NCI-H2107 treated with DMSO at 0.1 percent for 48 hours (cell line): ENCODE results near the gene SPC24.
"Not testable (repeated sequence)": the region's sequence is repeated elsewhere in the genome, so short reads cannot be mapped to it uniquely, and the experiment has no call there.

Experiments
- DNase-seq: peaks from one replicate; lab custom pipeline; 2025; ENCODE audit not compliant: unreplicated experiment; lab: John Stamatoyannopoulos, UW

SPC24 gene

DNA sequence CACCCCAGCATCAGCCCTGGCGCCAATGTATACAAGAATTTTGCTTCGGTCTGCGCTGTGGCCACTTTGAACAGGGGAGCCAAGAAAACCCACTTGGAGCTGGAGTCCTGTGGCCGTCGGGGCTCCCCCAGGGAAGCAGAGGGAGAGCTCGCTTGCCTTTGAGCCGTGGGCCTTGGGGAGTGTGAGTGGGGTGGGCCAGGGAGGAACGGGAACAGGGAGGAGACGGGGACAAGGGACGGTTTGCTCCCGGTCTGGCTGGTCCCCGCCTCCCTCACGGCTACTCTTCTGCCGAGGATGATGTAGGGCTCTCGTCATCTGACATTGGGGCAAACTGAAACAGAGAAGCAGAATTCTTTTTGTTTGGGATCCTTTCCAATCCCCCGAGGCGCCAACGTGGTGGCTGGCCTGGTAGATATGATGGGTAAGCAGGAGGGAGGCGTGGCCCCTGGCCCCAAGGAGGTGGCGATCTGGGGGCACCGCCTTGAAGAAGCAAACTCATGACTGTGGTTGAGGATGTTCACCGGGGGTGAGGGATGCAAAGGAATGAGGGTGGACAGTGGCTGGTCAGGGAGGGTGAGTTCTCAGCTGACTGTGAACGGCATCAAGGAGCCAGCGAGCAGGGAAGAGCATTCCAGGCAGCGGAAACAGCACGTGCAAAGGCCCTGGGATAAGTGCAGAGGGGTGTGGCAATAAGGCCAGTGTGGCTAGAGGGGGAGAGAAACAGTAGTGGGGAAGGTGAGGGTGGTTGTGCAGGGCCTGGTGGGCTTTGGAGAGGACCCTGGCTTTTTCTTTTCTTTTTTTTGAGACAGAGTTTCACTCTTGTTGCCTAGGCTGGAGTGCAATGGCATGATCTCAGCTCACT, 10.9 kb upstream of the SPC24 start:
- DNase-seq: no peak

DNA sequence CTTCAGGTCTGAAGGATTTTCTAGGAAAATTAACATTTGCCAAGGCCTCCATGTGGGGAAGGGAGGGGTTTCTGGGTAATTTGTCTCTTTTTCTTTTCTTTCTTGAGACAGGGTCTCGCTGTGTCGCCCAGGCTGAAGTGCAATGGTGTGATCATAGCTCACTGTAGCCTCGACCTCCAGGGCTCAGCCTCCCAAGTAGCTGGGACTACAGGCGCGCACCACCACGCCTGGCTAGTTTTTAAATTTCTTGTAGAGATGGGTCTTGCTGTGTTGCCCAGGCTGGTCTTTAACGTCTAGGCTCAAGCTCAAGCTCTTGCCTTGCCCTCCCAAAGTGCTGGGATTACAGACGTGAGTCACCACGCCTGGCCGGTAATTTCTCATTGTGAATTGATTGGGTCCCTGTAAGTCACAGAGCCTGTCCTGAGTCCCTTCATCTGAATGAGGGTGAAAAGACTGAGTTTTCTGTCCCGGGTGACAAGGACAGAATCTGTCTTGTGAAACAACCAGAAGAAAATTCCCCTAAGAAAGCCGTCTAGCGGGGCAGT, 10.0 kb upstream of the SPC24 start:
- no peak for DNase-seq

DNA sequence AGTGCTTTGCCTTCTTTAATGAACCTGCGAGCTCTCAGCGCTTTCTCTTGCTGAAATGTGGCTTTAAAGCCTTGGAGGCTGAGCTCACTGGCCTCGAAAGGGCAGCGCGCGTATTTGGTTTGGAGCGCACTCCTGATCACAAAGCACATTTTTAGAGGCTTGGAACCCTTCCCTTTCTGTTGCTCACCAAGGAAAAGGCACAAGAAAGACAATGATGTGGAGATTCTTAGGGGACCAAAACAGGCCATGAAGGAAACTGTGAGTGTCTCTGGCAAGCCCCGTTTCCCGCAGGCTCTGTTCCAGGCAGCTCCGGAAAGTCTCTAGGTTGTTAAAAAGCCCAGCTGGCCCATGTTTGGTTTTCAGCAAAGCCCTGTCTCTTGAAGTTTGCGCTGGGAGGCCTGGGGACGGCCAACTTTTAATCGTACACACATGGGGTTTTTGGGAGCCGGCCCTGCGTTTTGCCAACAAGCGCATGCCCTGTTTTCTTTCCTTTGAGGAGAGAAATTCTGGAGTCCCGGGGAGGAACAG, 9.4 kb upstream of the SPC24 start:
- DNase-seq: no peak

DNA sequence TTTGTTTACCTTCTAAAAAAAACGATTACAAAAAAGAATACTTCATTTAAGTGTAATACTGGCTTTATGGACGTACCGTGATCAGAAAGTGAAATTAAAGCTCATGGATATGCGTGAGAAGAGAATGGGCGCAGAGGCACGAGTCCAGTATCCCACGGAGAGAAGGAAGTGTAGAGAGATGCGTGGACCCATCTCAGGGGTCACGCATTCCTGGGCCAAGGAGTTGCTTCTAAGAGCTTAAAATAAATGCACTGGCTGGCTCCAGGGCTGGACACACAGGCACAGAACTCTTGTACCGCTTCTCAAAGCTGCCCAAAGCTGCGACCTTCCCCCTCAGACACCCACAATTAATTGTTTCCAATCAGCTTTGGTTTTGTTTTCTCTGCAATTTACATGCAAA, 8.7 kb upstream of the SPC24 start:
- DNase-seq: no peak

DNA sequence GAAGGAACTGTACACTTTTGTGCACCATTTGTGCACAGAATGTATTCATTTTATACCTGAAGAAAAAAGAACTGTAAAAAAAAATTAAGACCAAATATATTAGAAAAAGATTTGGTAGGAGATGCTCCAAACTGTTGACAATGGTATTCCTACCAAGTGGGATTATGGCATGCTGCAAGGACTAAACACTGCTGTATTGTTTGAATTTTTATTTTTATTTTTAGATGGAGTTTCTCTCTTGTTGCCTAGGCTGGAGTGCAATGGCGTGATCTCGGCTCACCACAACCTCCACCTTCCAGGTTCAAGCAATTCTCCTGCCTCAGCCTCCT, 4.8 kb upstream of the SPC24 start:
- not testable (repeated sequence) for DNase-seq

DNA sequence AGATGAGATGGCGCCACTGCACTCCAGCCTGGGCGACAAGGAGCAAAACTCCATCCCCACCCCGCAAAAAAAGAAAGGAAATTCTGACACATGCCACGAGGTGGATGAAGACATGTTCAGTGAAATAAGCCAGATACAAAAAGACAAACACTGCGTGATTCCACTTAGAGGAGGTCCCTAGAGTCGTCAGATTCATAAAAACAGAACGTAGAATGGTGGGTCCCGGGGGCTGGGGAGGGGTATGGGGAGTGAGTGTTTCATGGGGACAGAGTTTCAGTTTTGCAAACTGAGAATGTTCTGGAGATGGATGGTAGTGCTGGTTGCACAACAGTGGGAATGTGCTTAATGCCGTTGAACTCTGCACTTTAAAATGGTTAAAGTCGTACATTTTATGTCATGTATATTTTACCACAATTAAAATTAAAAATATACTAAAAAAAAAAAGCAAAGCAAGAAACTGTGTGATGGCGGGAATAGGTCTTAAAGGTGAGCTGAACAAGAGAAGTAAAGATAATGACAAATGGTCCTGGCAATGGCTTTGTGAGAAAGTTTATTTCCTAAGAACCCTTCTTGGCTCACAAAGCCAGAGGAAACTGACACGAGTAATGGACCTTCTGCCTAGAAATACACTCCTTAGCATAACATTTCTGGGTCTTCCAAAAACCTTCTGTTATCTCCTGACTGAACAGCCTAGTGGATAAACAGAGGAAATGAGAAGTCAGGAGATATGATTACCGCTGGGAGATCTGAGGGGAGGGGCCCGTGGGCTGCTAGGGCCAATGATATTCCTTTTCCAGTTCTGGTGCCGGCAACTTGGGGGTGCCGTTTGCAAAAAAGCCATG, 4.2 kb upstream of the SPC24 start:
- no peak for DNase-seq

DNA sequence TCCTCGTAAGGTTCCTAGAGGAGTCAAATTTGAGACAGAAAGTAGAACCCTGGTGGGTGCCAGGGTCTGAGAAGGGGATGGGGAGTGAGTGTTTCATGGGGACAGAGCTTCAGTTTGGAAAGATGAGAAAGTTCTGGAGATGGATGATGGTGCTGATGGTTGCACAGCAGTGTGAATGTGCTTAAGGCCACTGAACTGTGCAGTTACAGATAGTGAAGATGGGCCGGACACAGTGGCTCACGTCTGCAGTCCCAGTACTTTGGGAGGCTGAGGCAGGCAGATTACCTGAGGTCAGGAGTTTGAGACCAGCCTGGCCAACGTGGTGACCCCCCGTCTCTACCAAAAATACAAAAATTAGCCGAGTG, 917 bp downstream of the SPC24 start:
- no peak for DNase-seq

DNA sequence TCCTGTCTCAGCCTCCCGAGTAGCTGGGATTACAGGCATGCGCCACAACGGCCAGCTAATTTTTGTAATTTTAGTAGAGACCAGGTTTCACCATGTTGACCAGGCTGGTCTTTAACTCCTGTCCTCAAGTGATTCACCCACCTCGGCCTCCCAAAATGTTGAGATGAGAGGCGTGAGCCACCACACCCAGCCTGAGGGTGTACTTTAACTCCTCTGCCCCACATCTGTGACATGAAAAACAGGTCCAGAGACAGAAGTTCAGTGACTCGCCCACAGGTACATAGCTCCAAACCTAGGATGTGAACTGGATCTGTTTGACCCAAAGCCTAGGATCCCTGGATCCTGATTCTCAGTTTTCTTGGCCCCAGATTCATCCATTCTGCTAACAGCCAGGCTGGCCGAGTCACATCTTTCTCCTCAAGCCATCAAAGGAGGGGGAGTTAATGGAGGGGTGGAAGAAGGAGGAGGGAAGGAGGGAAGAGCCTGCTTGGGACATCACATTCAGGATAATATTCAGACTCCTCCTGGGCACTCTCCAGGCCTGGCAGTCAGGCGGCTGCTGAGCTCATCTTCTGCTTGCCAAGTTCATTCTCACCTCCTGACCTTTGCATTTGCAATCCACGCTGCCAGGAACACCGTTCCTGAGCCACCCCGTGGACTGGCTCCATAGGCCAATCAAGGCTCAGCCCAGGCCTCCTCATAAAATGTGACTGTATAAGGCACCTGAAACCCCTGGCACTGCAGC, 3.1 kb downstream of the SPC24 start:
- DNase-seq: no peak

DNA sequence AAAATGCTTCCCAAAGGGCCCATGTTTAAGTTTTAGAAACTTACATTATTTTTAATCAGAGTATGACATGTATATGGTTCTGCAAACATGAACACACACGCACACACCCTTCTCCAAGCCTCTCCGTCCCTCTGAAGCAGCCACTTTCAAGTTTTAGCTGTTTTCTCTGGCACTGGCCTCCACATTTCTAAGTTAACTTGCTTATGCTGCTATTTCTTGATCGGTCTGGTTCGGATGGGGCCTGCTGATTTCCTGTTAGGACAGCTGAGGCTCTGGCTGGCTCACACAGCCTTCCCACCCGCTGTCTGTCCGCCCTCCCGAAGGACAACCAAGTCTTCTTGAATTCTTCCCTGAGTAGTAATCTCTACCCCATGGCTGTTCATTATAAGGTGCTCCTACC, 4.4 kb downstream of the SPC24 start:
- DNase-seq: no peak

DNA sequence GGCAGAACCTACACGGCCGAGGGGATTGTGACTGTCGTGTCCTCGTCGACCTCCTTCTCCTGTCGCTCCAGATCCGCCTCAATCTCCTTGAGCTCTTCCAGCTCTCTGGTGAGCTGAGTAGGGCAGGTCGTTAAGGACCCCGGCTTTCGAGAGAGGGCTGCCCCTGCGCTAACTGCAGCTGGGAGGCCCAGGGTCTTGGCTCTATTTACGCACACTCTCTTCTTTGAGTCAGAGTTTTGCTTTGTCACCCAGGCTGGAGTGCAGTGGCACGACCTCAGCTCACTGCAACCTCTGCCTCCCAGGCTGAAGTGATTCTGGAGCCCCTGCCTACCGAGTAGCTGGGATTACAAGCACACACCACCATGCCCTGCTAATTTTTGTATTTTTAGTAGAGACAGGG, 7.6 kb downstream of the SPC24 start:
- no peak for DNase-seq

DNA sequence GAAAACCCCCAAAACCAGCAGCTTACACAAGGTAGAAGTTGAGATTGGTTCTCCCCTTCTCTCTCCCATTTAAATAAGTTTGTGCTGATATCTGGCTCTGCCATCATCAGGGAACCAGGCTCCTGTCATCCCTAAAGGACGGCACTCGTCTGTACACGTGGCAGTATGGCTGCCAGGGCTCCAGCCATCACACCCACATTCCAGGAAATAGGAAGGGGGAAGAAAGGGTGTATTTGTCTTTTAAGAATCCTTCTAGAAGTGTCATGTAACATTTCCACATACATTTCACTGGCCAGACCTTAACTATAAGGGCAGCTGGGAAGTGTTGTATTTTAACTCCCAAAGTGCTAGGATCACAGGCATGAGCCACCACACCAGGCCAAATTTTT, 10.1 kb downstream of the SPC24 start:
- DNase-seq: no peak

DNA sequence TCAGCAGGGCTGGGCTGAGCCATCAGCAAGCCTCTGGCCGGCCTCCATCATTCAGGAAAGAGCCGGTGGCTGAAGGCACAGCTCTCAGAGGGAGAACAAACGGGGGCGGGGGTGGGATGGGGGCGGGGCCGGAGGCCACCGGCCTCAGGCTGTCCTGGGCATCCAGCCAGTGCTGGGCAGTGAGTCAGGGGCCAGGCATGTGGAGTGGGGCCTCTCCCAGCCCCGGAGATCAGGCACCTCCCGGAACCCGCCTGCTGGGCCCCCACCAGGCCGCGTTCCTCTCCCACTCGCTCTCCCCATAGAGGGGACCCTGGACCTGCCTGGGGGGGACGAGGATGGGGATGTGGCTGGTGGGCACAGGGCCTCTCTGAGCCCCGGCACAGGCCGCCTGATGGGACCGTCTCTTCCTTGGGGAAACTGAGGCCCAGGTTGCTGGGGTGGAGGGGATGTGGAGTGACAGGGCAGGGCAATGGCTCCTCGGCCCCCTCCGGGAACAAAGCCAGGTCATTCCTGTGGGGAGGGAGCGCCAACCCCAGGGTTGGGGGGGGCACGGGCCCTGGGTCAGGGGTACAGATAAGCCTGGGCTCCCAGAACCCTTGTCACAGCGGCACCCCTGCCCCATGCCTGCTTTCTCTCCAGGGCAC, 12.9 kb downstream of the SPC24 start:
- no peak for DNase-seq

DNA sequence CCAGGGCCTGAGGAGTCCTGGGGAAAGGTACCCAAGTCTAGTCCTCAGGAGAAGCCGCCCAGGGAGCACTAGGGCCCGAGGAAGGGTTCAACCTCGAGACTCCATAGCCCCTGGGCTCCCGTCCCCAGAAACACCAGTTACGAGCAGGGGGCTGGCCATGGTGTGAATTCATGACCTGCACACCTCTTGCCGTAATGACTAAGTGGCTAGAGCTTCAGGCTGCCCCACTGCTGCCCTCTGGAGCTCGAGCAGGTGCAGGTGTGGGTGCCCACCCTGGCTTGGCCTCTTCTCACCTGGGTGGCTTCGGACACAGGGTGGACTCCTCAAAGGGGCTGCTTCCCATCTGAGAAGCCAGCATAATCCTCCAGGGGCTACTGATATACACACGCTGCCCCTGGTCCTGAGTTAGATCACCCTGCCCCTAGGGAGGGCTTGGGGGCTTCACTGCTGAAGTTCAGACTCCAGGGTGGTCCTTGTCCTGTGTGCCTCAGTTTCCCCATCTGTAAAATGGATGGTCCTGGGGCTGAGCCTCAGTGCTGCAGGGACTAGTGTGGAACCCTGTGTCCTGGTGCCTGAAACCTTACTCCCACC, 13.6 kb downstream of the SPC24 start:
- DNase-seq: no peak

DNA sequence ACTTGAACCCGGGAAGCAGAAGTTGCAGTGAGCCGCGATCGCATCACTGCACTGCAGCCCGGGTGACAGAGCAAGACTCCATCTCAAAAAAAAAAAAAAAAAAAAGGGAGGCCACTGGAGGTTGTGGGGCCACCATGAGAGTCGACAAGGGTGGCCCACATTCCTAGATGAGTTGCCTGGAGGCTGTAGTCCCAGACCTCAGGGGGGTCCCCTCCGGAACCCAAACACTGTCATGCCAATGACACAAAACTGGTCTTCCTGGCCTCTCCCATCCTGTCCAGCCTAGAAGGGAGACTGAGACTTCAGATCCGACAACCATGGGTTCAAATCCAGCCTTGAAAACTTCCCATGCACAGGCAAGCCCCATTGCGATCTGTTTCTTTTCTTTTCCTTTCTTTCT, 14.7 kb downstream of the SPC24 start:
- no peak for DNase-seq

DNA sequence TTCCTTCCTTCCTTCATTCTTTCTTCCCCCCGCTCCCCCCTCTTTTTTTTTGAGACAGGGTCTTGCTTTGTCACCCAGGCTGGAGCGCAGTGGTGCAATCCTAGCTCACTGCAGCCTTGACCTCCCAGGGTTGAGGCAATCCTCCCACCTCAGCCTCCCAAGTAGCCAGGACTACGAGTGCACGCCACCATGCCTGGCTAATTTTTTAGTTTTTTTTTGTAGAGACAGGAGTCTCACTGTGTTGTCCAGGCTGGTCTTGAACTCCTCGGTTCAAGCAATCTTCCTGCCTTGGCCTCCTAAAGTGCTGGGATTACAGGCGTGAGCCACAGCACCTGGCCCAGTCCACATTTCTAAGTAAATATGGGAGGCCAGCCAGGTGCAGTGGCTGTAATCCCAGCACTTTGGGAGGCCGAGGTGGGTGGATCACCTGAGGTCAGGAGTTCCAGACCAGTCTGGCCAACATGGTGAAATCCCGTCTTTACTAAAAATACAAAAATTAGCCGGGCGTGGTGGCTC, 15.5 kb downstream of the SPC24 start:
- DNase-seq: not testable (repeated sequence)

DNA sequence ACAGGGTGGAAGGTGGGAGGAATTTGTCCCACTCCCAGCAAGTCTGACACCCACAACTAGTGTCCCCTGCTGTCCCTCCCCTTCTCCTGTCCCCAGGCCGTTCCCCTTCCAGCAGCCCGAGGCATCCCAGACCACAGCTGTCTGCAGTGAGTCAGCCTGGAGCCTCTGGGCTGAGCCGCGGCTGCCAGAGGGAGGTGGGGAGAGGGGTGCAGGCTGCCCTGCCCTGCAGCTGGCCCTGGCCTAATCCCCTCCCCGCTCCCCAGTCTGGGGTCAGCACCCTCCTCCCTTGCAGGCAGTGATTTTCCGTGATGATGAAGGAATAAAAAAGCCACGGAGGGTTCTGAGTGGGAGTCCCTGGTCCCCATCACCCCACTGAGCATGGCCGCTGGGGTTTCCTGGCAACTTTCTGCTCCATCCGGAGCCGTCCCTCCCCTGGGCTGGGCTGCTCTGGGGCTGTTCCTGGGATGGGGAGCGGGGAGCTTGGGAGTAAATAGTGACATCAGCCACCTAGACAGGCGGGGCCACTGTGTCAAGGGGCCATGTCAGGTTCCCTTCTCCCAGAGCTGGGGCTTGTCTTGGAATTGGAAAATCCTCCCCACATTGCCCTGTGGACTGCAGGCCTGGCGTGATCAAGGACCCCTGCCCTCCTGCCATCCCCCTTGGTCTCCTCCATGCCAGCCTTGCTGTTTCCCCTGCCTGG, 16.8 kb downstream of the SPC24 start:
- peak; percentile 15 for DNase-seq

DNA sequence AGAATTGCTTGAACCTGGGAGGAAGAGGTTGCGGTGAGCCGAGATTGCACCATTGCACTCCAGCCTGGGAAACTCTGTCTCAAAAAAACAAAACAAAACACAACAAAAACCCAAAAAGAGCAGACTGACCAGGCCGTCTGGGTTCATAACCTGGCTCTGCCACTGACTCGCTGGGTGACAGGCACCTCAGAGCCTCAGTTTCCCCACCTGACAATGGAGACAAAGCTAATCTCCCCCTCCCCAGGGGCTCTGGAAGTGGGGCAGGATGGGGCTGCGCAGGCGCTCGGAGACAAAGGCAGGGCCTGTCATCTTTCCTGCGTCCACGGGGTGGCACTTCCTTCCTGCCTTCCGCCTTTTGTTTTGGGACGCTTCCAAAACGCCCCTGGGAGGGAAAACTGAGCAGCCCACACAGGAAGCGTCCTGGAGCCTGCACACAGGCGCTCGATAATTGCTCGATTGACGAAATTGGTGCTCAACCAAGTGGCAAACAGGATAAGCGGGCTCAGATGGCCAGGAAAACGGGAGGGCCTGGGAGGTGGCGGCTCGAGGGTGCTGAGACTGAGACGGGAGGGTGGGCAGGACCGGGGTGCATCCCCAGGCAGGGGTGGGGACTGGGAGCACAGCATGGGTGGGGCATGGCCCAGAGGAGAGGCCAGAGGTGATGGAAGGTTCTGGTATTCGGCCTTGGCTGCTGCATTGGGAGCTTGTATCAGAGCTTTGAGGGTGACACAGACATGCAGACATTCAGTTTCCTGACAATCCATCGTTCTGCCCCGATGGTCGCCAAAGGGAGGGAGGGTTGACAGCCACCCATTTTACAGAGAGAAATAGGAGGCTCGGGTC, 17.8 kb downstream of the SPC24 start:
- peak; percentile 31 for DNase-seq

DNA sequence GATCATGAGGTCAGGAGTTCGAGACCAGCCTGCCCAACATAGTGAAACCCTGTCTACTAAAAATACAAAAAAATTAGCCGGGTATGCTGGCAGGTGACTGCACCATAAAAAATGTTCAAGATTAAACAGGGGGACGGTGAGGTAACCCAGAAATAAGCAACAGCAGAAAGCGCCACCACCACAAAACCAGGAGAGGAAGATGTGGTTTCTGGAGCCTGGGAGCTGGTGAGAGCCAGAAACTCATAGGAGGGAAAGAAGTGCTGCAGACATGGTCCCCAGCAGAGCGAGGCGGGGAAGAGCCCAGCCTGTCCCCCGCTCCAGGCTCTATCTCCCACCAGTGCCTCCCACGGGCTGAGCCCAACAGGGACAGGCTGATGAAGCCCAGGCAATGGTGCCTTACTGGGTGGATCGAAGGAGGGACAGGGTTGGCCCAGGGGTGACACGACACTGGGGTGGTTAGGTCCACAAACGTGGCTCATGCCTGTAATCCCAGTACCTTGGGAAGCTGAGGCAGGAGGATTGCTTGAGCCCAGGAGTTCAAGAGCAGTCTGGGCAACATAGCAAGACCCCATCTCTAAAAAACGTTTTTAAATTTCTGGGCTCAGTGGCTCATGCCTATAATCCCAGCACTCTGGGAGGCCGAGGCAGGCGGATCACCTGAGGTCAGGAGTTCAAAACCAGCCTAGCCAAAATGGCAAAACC, 19.0 kb downstream of the SPC24 start:
- no peak for DNase-seq
